ENCODE measurements around the gene STX3. TPM values are rescaled to one million over a fixed set of nuclear protein-coding genes. Genes with fewer than 3 reads are reported as not detected.

Gene STX3
- total and polyA plus RNA-seq, 2 of the 8 experiments (the other 6 are each of a cell fraction or from before 2014, with no cell fraction given) = 50.5 to 56.1 TPM

- Histone ChIP-seq H3K23me2 (ENCODE audit: low read depth, low read length) (no peaks in the 10 kb centered on the region), H3K18ac (ENCODE audit: extremely low read depth, low read length) (no peak overlapping the region), H3K4me2 (ENCODE audit: insufficient read depth in 1 of 2, low read depth in 2 of 2, low read length in 2 of 2) (no peak overlapping the region), H3K4ac (replicated peaks; ENCODE audit: insufficient read length, low read depth, low read length) (no peak overlapping the region), H4K91ac (replicated peaks; ENCODE audit: insufficient read length, low read length) (no peak overlapping the region), H3K27me3 (replicated peaks in 1 of 4; ENCODE audit: control insufficient read depth in 3 of 4, extremely low read depth in 1 of 4, insufficient read depth in 3 of 4, low read length in 3 of 4) (no peaks in the 10 kb centered on the region), H2AFZ (ENCODE audit: low read length) (no peak overlapping the region), H3K14ac (ENCODE audit: insufficient read length) (no peak overlapping the region), H2BK120ac (replicated peaks; ENCODE audit: low read depth, low read length) (no peak overlapping the region), H3K36me3 (ENCODE audit: control insufficient read depth in 2 of 4, insufficient read depth in 4 of 4, low read length in 3 of 4) (no peaks in the 10 kb centered on the region), H2BK12ac (ENCODE audit: low read depth, low read length) (no peak overlapping the region), H2BK15ac (ENCODE audit: low read length) (no peak overlapping the region), H3K56ac (replicated peaks; ENCODE audit: insufficient read length, low read depth, low read length) (no peak overlapping the region), H2BK5ac (ENCODE audit: low read depth, low read length) (no peak overlapping the region), H3K79me1 (ENCODE audit: low read depth, low read length) (no peaks in the 10 kb centered on the region), H3K4me3 (ENCODE audit: extremely low read depth in 1 of 4, insufficient read depth in 2 of 4, low read depth in 3 of 4, low read length in 4 of 4) (no peak overlapping the region), H3K9ac (replicated peaks in 1 of 4; ENCODE audit: extremely low read depth in 1 of 4, low read depth in 3 of 4, low read length in 3 of 4) (no peak overlapping the region), H3K79me2 (ENCODE audit: control insufficient read depth in 1 of 2, insufficient read depth in 2 of 2, low read length in 2 of 2) (no peaks in the 10 kb centered on the region), H4K8ac (ENCODE audit: extremely low read depth, insufficient read depth, low read length) (no peak overlapping the region), H2BK20ac (ENCODE audit: low read length) (no peak overlapping the region), H3K23ac (ENCODE audit: insufficient read length) (no peak overlapping the region), H4K20me1 (replicated peaks in 1 of 2; ENCODE audit: control insufficient read depth in 1 of 2, insufficient read depth in 2 of 2, low read length in 2 of 2) (no peaks in the 10 kb centered on the region), H4K5ac (ENCODE audit: insufficient read length, low read depth, low read length) (no peak overlapping the region), H3K4me1 (replicated peaks in 1 of 4; ENCODE audit: control insufficient read depth in 3 of 4, insufficient read depth in 4 of 4, low read length in 3 of 4) (no peaks in the 10 kb centered on the region), H3K9me3 (ENCODE audit: insufficient read depth in 2 of 2, low read depth in 1 of 2, low read length in 1 of 2) (no peaks in the 10 kb centered on the region), H2AK5ac (ENCODE audit: low read depth, low read length) (no peak overlapping the region), H3K27ac (ENCODE audit: low read depth, low read length) (no peak overlapping the region)
- CTCF ChIA-PET (ENCODE audit: partially characterized antibody) = no interaction called here
- FAIRE-seq (no peak), DNase-seq (ENCODE audit: low read depth in 1 of 2, low spot score in 2 of 2) (no peak)
- 85% methylated on average over 1 of the region's 1 CpG; no CpG with 5 or more reads in 1 of the 2 experiments for WGBS, 2 experiments (ENCODE audit: extremely low coverage in 1 of 2, insufficient coverage in 1 of 2, insufficient read length in 1 of 2, insufficient replicate concordance in 2 of 2, low coverage in 1 of 2, low lambda C conversion rate in 2 of 2, missing lambda C conversion rate in 1 of 2)
- POLR2A ChIA-PET (ENCODE audit: partially characterized antibody) = no interaction called here
- TF ChIP-seq SAP30 (IDR thresholded peaks at IDR 0.05; ENCODE audit: insufficient read depth, insufficient replicate concordance, low read length) = no peak
- TF ChIP-seq CTBP2 (IDR thresholded peaks at IDR 0.05; ENCODE audit: borderline replicate concordance, insufficient read depth, insufficient read length, low read length) = no peak
- TF ChIP-seq RNF2 (IDR thresholded peaks at IDR 0.05; ENCODE audit: borderline replicate concordance, low read depth, low read length, missing control alignments, poor library complexity, severe bottlenecking) = no peak
- TF ChIP-seq HDAC6 (IDR thresholded peaks at IDR 0.05; ENCODE audit: low read depth, low read length) = no peak
- no peak for TF ChIP-seq EGR1 (IDR thresholded peaks at IDR 0.05; ENCODE audit: borderline replicate concordance, low read depth, low read length)
- no peak for TF ChIP-seq GABPA (IDR thresholded peaks at IDR 0.05; ENCODE audit: borderline replicate concordance, insufficient read depth, low read length)
- TF ChIP-seq TCF12 (IDR thresholded peaks at IDR 0.05; ENCODE audit: low read depth, low read length) = no peak
- TF ChIP-seq EP300 (IDR thresholded peaks at IDR 0.05; ENCODE audit: borderline replicate concordance in 1 of 2, low read depth in 2 of 2, low read length in 2 of 2) = no peak
- TF ChIP-seq KDM4A (IDR thresholded peaks at IDR 0.05; ENCODE audit: low read depth, low read length, severe bottlenecking) = no peak
- no peak for TF ChIP-seq SRF (IDR thresholded peaks at IDR 0.05; ENCODE audit: low read depth, low read length)
- no peak for TF ChIP-seq CBX8 (IDR thresholded peaks at IDR 0.05; ENCODE audit: borderline replicate concordance, low read depth, low read length)
- TF ChIP-seq POLR2AphosphoS5 (IDR thresholded peaks at IDR 0.05; ENCODE audit: low read depth, low read length) = no peak
Observed at GRCh38 chr11:59727426-59727825, 27.8 kb upstream of the STX3 start.

Data from H1 (cell line).